Measurements from ENCODE around the gene TMEM144.
A peak's percentile ranks its signal among the peaks of the same experiment; 100 is the strongest.
"Not testable (repeated sequence)": the region's sequence is repeated elsewhere in the genome, so short reads cannot be mapped to it uniquely, and the experiment has no call there.

TMEM144 gene

DNA sequence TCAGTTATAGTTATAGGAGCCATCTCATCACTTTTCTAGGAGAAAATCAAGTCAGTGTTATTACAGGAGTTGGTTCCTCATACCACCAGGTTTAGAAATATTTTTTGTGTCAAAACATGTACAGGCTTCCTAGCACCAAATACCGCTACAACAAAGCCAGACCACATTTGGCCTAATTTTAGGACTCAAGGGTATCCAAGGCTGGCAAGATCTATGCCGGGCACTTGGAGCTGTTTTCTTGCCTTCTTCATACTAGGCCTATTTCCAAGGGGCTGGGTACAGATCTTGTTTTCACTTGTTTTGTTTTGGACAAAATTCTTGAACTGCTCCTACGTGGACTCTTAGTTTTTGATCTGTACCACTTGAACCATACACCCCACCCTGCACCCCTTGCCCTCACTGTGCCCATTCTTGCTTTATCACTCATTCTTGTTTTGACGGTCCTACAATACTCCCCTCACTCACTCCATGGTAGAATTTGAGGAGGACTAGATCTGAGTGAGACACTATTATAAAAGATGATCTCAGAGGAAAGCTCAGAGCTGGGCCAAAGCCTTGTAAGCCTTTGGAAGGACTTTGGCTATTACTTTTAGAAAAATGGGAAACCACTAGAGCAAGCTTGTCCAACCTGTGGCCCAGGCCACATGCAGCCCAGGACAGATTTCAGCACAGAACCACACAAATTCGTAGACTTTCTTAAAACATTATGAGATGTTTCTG, 17.7 kb upstream of the TMEM144 start:
- DNase-seq: no peak

DNA sequence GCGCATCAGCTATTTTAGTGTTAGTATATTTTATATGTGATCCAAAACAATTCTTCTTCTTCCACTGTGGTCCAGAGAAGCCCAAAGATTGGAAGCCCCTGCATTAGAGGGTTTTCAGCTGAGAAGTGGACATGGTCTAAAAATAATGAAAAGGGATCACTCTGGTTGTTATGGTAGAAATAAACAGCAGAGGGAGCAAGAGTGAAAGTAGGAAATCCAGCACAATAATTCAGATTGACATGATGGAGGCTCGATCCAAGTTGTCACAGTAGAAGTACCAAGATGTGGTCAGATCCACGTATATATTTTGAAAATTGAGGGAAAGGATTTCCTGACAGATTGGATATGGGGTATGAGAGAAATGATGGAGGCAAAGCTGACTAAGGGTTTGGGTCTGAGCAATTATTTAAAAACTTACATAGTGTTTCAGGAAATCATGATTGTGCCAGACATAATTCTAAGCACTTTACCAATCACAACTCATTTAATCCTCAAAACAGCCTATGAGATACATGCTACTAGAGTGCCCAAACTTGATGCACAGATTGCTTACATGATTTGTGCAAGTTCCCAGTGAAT, 17.0 kb upstream of the TMEM144 start:
- peak in 1 of 2 experiments; percentile 24 for DNase-seq

DNA sequence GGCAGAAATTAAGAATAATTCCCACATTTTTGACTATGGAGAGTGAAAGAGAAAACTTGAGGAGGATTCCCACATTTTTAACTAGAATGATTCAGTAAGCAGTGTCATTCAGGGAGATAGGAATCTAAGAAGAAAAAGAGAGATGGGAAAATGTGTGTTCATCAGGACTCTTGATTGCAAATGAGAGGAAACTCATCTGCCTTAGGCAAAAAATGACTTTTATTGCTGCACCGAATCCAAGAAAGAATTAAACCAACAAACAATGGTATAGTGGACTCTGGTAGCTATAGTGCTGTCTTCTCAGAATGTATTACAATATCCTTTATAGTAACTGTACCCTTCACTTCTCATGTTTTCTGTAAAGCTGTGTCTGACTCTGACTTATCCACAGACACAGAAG, 15.0 kb upstream of the TMEM144 start:
- DNase-seq: no peak

DNA sequence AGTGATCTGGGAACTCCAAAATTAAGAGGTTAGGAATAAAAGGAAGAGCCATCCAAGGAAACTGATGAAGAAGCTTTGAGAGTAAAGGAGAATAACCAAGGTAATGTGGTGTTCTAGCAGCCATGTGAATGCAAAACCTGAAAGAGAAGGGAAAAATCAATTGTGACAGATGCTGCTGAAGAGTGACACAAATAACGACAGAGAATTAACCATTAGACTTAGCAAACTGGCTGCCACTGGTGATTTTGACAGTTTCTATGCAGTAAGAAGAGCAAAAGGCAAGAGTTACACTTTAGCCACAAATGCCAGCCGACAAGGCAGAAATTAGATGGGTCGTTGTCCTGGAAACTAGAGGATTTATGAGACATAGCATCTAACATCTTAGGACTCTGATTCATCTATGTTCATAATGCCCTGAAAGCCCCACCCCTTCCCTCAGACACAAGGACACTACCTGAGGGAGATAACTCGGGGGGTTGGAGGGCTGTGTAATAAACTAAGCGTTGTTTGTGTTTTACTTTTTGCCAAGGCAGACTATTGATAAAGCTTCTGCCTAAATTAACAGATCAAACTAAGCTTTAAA, 13.0 kb upstream of the TMEM144 start:
- DNase-seq: no peak

- no peak for DNase-seq
Measured at GRCh38 chr4:158200214-158200613, 10.1 kb upstream of the TMEM144 start.

DNA sequence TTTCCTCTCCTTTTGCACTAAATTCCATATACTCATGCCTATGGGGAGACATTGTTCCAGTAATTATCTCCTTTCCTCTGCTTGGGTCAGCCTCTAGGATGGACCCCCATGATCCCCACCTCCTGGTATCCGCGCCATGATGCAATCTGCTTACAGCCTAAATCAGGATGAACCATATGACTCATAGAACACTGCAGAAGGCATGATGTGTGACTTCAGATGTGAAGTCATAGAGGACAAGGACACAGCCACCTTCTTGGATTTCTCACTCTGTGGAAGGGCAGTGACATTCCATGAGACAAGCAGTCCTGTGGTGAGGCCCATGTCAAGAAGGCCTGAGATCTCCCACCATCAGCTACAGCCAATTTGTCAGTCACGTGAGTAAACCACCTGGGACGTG, 9.0 kb upstream of the TMEM144 start:
- no peak for DNase-seq

DNA sequence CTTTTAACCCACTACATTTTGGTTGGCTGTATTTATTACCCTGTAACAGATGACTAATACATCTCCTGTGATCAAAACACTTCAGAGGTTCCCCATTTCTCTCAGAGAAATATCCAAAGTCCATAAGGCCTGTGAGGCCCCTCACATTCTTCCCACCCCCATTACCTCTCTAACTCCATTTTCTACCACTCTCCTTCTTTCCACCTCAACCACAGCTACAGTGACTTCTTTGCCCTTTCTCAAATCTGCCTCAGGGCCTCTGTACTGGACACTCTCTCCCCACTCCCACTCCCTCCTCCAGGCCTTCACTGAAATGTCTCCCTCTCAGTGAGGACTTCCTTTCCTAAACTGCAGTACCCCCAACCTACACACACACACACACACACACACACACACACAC, 8.4 kb upstream of the TMEM144 start:
- no peak for DNase-seq

DNA sequence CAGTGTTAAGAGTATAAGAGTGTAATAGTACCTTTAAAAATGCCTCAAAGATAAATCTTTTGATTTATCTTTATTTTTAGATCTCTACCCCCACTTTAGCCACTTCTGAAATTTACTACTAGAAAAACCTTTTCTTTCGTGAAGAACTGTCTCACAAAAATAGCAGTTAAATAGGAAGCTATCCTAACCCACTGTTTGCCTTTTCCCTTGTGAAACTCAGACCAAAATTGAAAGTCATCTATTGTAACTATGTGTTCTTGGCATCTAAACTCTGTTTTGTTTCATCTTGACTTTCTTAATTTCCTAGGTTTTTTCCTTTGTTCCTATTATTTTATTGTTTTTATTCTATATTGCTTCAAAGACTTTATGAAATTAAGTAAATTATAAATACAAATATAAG, 7.8 kb upstream of the TMEM144 start:
- no peak for DNase-seq

GRCh38 chr4:158203436-158203835, 6.8 kb upstream of the TMEM144 start:
- DNase-seq: no peak

- no peak for DNase-seq
Measured at GRCh38 chr4:158203929-158204328, 6.4 kb upstream of the TMEM144 start.

GRCh38 chr4:158208963-158209640, 1.2 kb upstream of the TMEM144 start:
- DNase-seq: no peak

GRCh38 chr4:158211222-158211621, 936 bp downstream of the TMEM144 start:
- DNase-seq: no peak

- DNase-seq: no peak
Measured at GRCh38 chr4:158213466-158213865, 3.2 kb downstream of the TMEM144 start.

DNA sequence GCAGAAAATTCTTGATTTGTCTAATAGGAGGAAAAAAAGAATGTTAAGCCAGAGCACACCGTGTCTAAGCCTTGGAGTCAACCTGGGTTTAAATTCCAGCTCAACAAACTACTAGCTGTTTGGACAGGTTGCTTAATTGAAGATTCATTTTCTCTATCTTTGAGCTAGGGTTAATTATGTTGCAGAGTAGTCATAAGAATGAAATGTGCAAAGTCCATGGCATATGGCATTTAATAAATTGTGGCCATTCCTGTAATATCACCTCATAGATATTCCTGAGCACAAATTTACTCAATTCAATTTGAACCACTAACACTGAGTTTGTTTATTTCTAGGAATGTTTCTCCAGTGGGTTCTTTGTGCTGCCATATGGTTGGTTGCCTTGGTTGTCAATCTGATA, 4.6 kb downstream of the TMEM144 start:
- DNase-seq: no peak

DNA sequence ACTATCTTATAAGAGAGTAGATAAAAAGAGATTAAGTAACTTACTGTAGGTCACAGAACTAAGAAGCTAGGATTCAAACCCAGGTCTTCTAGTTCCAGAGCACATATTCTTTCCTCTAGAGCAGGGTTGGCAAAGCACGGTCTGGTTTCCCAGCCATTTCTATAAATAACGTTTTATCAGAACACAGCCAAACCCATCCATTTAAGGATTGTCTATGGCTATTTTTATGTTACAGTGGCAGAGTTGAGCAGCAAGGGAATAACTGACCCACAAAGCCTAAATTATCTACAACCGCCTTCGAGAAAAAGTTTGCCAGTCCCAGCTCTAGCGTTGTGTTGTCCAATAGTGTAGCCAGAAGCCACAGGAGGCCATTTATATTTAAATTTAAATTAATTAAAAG, 7.5 kb downstream of the TMEM144 start:
- DNase-seq: no peak

DNA sequence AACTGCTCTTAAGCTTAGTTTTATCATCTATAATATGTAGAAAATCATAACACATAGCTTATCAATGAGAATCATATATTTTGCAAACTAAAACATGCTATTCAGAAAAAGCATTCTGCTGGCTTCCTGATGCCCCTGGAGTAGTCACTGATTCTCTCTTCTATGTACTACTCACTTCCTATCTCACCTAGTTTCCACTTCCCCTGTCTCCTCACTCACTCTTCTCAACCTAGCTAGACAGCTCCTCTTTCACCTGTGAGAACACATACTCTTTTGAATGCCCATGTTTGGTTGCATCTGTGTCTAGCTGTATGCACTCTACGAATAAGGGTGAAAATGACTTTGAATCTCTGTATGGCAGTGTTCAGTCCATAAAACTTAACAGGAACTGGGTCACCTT, 9.3 kb downstream of the TMEM144 start:
- no peak for DNase-seq

- DNase-seq: not testable (repeated sequence)
Measured at GRCh38 chr4:158224318-158224717, 14.0 kb downstream of the TMEM144 start.

DNA sequence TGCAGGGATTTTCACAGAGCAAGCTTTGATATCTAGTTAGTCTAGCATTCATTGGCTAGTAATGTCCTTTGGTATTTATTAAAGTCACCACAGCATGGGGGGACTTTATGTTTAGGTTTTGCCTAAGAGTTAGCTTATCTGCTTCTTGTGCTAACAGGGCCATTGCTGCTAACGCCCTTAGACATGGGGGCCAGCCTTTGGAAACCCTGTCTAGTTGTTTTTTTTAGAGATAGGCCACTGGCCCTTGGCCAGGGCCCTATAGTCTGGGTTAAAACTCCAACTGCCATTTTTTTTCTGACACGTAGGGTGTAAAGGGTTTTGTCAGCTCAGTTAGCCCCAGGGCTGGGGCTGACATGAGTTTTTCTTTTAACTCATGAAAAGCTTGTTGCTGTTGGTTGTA, 14.7 kb downstream of the TMEM144 start:
- not testable (repeated sequence) for DNase-seq

- not testable (repeated sequence) for DNase-seq
Measured at GRCh38 chr4:158227880-158228279, 17.6 kb downstream of the TMEM144 start.

- not testable (repeated sequence) for DNase-seq
Measured at GRCh38 chr4:158228399-158228798, 18.1 kb downstream of the TMEM144 start.

GRCh38 chr4:158229768-158230167, 19.5 kb downstream of the TMEM144 start:
- DNase-seq: no peak

DNA sequence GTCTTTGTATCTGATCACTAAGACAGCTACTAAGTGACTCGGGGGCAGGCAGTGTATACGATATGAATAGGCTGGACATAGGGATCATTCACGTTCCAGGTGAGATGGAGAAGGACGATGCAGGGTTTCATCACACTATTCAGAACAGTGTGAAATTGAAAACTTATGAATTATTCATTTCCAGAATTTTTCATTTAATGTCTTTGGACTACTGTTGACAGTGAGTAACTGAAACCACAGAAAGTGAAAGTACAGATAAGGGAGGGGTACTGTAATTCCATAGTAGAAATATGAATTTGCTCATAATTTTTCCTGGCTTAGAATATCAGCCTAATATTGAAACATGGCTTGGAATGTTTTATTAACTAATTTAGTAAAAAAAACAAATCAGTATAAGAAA, 24.4 kb downstream of the TMEM144 start:
- DNase-seq: no peak

- no peak for DNase-seq
Measured at GRCh38 chr4:158236304-158237030, 26.2 kb downstream of the TMEM144 start.
